Neural progenitor cell (in vitro differentiated cells): ENCODE measurements around the gene FAF1. TPM values are rescaled to one million over a fixed set of nuclear protein-coding genes. Genes with fewer than 3 reads are reported as not detected.

ENCODE experiments used
- DNase-seq: peaks from one replicate; pipeline ENCODE4 v3.0.0-alpha.2; 2016; ENCODE audit warnings: low spot score
- H2AFZ ChIP-seq: fragments of 200-600 bp; sonication (generic); replicated peaks from 2 replicates; pipeline ENCODE4 v1.6.1; 2016; ENCODE audit warnings: antibody characterized with exemption
- H3F3A ChIP-seq: fragments of 200-600 bp; sonication (generic); 2 replicates; pipeline ENCODE4 v1.6.1; 2016; ENCODE audit warnings: antibody characterized with exemption, low read depth
- H3K27ac ChIP-seq: fragments of 200-600 bp; sonication (generic); 2 replicates; pipeline ENCODE4 v1.5.1; 2016; ENCODE audit warnings: mild to moderate bottlenecking
- H3K27me3 ChIP-seq: fragments of 200-600 bp; sonication (generic); 2 replicates; pipeline ENCODE4 v1.6.1; 2016; ENCODE audit warnings: mild to moderate bottlenecking, moderate library complexity
- H3K36me3 ChIP-seq: fragments of 200-600 bp; sonication (generic); 2 replicates; pipeline ENCODE4 v1.5.1; 2016
- H3K4me1 ChIP-seq: fragments of 200-600 bp; sonication (generic); 2 replicates; pipeline ENCODE4 v1.6.1; 2016; ENCODE audit warnings: mixed run types
- H3K4me2 ChIP-seq: fragments of 200-600 bp; sonication (generic); 2 replicates; pipeline ENCODE4 v1.6.1; 2016
- H3K4me3 ChIP-seq: fragments of 200-600 bp; sonication (generic); 2 replicates; pipeline ENCODE4 v1.5.1; 2016
- H3K79me2 ChIP-seq: fragments of 200-600 bp; sonication (generic); 2 replicates; pipeline ENCODE4 v1.6.1; 2016; ENCODE audit warnings: low read depth
- H3K9ac ChIP-seq: fragments of 200-600 bp; sonication (generic); 2 replicates; pipeline ENCODE4 v1.6.1; 2016
- H3K9me3 ChIP-seq: fragments of 200-600 bp; sonication (generic); 2 replicates; pipeline ENCODE4 v1.5.1; 2016; ENCODE audit warnings: low read depth
- H4K20me1 ChIP-seq: fragments of 200-600 bp; sonication (generic); 2 replicates; pipeline ENCODE4 v1.6.1; 2016; ENCODE audit warnings: low read depth
- H3K27ac Mint-ChIP-seq: 3 replicates; pipeline ENCODE4 v1.8.0; 2021; ENCODE audit warnings: mixed read lengths
- H3K27me3 Mint-ChIP-seq: 2 replicates; pipeline ENCODE4 v1.8.0; 2022; ENCODE audit warnings: low read depth, mild to moderate bottlenecking, inconsistent platforms, moderate library complexity, mixed read lengths; ENCODE audit not compliant: insufficient read depth
- H3K36me3 Mint-ChIP-seq: 3 replicates; pipeline ENCODE4 v1.8.0; 2021; ENCODE audit warnings: mixed read lengths
- H3K4me1 Mint-ChIP-seq: 3 replicates; pipeline ENCODE4 v1.8.0; 2021; ENCODE audit warnings: mixed read lengths
- H3K4me3 Mint-ChIP-seq: 3 replicates; pipeline ENCODE4 v1.8.0; 2021; ENCODE audit warnings: mild to moderate bottlenecking, moderate library complexity, mixed read lengths
- H3K9me3 Mint-ChIP-seq: 3 replicates; pipeline ENCODE4 v1.8.0; 2020; ENCODE audit warnings: mixed read lengths
- EZH2 ChIP-seq: fragments of 200-600 bp; sonication (generic); IDR thresholded peaks from 2 replicates; pipeline ENCODE4 v1.6.1; 2017; ENCODE audit warnings: antibody characterized with exemption, mild to moderate bottlenecking, moderate library complexity
- EZH2phosphoT487 ChIP-seq: fragments of 200-600 bp; sonication (generic); IDR thresholded peaks from 2 replicates; pipeline ENCODE4 v1.6.1; 2017; ENCODE audit warnings: antibody characterized with exemption
- total RNA-seq: library from RNA; depleted of rRNA; stranded (reverse); fragments of >200 nt; gene quantifications from 2 replicates; pipeline ENCODE4 v1.2.3, GENCODE V29; 2015; ENCODE audit warnings: low replicate concordance
- TF ChIP-seq, protein P1 (sequence below): fragments of 200-600 bp; sonication (generic); IDR thresholded peaks from 2 replicates; pipeline ENCODE4 v1.5.1; 2017; ENCODE audit warnings: antibody characterized with exemption, mild to moderate bottlenecking

The FAF1 gene
- total RNA-seq, 1 donor from 2014 or later = 103 TPM

- Histone ChIP-seq H3K27me3 (no peaks in the 10 kb centered on the region), H3K4me2 (no peak overlapping the region), H3K27ac (no peak overlapping the region), H2AFZ (no peak overlapping the region), H3K9ac (no peak overlapping the region), H3K79me2 (no peaks in the 10 kb centered on the region), H3K36me3 (no peaks in the 10 kb centered on the region), H3F3A (peaks cover 5% of the 10 kb centered on the region), H3K9me3 (no peaks in the 10 kb centered on the region), H3K4me3 (no peak overlapping the region), H4K20me1 (no peaks in the 10 kb centered on the region), H3K4me1 (peaks cover 29% of the 10 kb centered on the region)
- Mint-ChIP-seq H3K27me3 (no peaks in the 10 kb centered on the region), H3K4me3 (no peak overlapping the region), H3K9me3 (no peaks in the 10 kb centered on the region), H3K36me3 (peaks cover 4% of the 10 kb centered on the region), H3K4me1 (peaks cover 19% of the 10 kb centered on the region), H3K27ac (no peak overlapping the region)
- DNase-seq = no peak
- TF ChIP-seq EZH2phosphoT487 (no peak), EZH2 (no peak)
- TF ChIP-seq, protein P1, sequence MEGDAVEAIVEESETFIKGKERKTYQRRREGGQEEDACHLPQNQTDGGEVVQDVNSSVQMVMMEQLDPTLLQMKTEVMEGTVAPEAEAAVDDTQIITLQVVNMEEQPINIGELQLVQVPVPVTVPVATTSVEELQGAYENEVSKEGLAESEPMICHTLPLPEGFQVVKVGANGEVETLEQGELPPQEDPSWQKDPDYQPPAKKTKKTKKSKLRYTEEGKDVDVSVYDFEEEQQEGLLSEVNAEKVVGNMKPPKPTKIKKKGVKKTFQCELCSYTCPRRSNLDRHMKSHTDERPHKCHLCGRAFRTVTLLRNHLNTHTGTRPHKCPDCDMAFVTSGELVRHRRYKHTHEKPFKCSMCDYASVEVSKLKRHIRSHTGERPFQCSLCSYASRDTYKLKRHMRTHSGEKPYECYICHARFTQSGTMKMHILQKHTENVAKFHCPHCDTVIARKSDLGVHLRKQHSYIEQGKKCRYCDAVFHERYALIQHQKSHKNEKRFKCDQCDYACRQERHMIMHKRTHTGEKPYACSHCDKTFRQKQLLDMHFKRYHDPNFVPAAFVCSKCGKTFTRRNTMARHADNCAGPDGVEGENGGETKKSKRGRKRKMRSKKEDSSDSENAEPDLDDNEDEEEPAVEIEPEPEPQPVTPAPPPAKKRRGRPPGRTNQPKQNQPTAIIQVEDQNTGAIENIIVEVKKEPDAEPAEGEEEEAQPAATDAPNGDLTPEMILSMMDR = no peak
These were observed 266.2 kb downstream of the FAF1 start for GRCh38 chr1:50693829-50694228.

DNA sequence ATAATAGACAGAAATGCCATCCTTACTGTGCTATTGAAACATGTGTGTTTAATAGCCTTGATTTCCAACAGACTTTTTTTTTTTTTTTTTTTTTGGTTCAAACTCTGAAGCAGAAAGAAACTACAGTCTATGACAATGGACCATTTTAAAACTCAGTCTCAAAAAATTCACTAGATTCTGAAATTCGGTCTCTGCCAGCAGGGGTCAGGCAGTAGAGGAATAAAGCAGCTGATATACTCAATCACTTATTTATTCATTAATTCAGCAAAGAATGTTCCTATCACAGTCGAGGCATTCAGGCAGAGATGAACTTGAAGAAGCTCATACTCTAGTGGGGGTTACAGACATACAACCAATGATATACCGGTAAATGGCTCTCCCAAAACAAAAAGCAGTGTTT, 275.9 kb downstream of the FAF1 start:
- Histone ChIP-seq H3K27ac (no peak overlapping the region), H3K9me3 (no peaks in the 10 kb centered on the region), H3K36me3 (no peaks in the 10 kb centered on the region), H3K4me1 (no peaks in the 10 kb centered on the region), H3K79me2 (no peaks in the 10 kb centered on the region), H2AFZ (no peak overlapping the region), H3K9ac (no peak overlapping the region), H3K4me3 (no peak overlapping the region), H3K27me3 (no peaks in the 10 kb centered on the region), H4K20me1 (no peaks in the 10 kb centered on the region), H3F3A (no peaks in the 10 kb centered on the region), H3K4me2 (no peak overlapping the region)
- TF ChIP-seq, protein P1 = no peak
- TF ChIP-seq EZH2phosphoT487 = no peak
- TF ChIP-seq EZH2 = no peak
- H3K36me3 Mint-ChIP-seq = peaks cover 4% of the 10 kb centered on the region
- H3K9me3 Mint-ChIP-seq = no peaks in the 10 kb centered on the region
- H3K4me1 Mint-ChIP-seq = peaks cover 3% of the 10 kb centered on the region
- no peak for DNase-seq
- H3K27me3 Mint-ChIP-seq = no peaks in the 10 kb centered on the region
- H3K4me3 Mint-ChIP-seq = no peak overlapping the region
- H3K27ac Mint-ChIP-seq = no peak overlapping the region

GRCh38 chr1:50681931-50682330, 278.1 kb downstream of the FAF1 start:
- H3K4me1 ChIP-seq = no peaks in the 10 kb centered on the region
- no peak for DNase-seq
- H3K27ac Mint-ChIP-seq = no peak overlapping the region
- no peak overlapping the region for H3K4me3 ChIP-seq
- no peaks in the 10 kb centered on the region for H3K79me2 ChIP-seq
- TF ChIP-seq EZH2 = no peak
- TF ChIP-seq EZH2phosphoT487 = no peak
- TF ChIP-seq, protein P1 = no peak
- peaks cover 2% of the 10 kb centered on the region for H3K36me3 Mint-ChIP-seq
- peaks cover 8% of the 10 kb centered on the region for H3K4me1 Mint-ChIP-seq
- H2AFZ ChIP-seq = no peak overlapping the region
- no peak overlapping the region for H3K27ac ChIP-seq
- no peak overlapping the region for H3K4me3 Mint-ChIP-seq
- no peaks in the 10 kb centered on the region for H4K20me1 ChIP-seq
- no peak overlapping the region for H3K9ac ChIP-seq
- no peaks in the 10 kb centered on the region for H3K36me3 ChIP-seq
- no peaks in the 10 kb centered on the region for H3K9me3 ChIP-seq
- H3F3A ChIP-seq = no peaks in the 10 kb centered on the region
- H3K27me3 Mint-ChIP-seq = no peaks in the 10 kb centered on the region
- H3K27me3 ChIP-seq = no peaks in the 10 kb centered on the region
- H3K9me3 Mint-ChIP-seq = no peaks in the 10 kb centered on the region
- H3K4me2 ChIP-seq = no peak overlapping the region
